Adipocyte (in vitro differentiated cells): ENCODE results near the gene SYT1.

Source experiments
- DNase-seq: peaks from one replicate; pipeline ENCODE4 v3.0.0-alpha.2; 2015; ENCODE audit warnings: low read depth
- H3K27me3 ChIP-seq: replicated peaks from 2 replicates; pipeline ENCODE4 v1.7.0; 2013; ENCODE audit warnings: mild to moderate bottlenecking, low read length, moderate library complexity; ENCODE audit not compliant: control insufficient read depth, insufficient read depth
- H3K36me3 ChIP-seq: 2 replicates; pipeline ENCODE4 v1.7.0; 2013; ENCODE audit warnings: low read length, mild to moderate bottlenecking, moderate library complexity; ENCODE audit not compliant: control insufficient read depth, insufficient read depth, severe bottlenecking
- H3K4me1 ChIP-seq: 2 replicates; pipeline ENCODE4 v1.7.0; 2013; ENCODE audit warnings: mild to moderate bottlenecking, low read length, moderate library complexity; ENCODE audit not compliant: control insufficient read depth, insufficient read depth
- H3K4me3 ChIP-seq: 2 replicates; pipeline ENCODE4 v1.7.0; 2013; ENCODE audit warnings: mild to moderate bottlenecking, low read length, moderate library complexity
- H3K9ac ChIP-seq: 2 replicates; pipeline ENCODE4 v1.7.0; 2013; ENCODE audit warnings: mild to moderate bottlenecking, low read length, moderate library complexity
- H3K9me3 ChIP-seq: 2 replicates; pipeline ENCODE4 v1.7.0; 2013; ENCODE audit warnings: mild to moderate bottlenecking, low read length, moderate library complexity; ENCODE audit not compliant: control insufficient read depth

Gene SYT1

DNA sequence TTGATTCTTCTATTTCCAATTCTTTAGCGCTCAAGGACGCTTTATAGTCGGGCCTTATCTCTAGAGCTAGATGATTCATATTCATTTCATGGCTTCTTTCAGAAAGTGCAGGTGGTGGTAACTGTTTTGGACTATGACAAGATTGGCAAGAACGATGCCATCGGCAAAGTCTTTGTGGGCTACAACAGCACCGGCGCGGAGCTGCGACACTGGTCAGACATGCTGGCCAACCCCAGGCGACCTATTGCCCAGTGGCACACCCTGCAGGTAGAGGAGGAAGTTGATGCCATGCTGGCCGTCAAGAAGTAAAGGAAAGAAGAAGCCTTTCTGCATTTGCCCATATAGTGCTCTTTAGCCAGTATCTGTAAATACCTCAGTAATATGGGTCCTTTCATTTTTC lies 584.2 kb downstream of the SYT1 start:
- Histone ChIP-seq H3K27me3 (no peaks in the 10 kb centered on the region), H3K9ac (no peak overlapping the region), H3K4me1 (peaks cover 21% of the 10 kb centered on the region), H3K9me3 (no peaks in the 10 kb centered on the region), H3K36me3 (no peaks in the 10 kb centered on the region), H3K4me3 (no peak overlapping the region)
- no peak for DNase-seq

DNA sequence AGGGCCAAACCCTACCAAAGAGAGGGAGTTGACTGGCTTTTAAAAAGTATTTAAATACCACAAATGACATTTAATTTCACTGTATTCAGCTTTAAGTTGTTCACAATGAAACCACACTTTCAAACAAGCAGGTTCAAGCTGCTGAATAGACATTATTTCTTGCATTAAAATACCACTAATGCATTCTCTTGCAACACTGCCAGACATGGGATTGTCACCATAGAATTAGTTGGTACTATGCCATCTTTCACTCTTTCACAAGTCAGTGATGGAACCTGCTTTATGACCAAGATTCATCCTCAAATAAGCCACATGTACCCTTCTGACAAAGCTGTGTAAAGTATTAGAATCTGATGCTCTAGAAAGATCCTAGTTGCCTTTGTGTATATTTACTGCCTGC lies 586.8 kb downstream of the SYT1 start:
- no peak overlapping the region for H3K9ac ChIP-seq
- H3K36me3 ChIP-seq, result no peaks in the 10 kb centered on the region
- peak overlapping the region; percentile 55 for H3K4me3 ChIP-seq
- H3K4me1 ChIP-seq, result peaks cover 40% of the 10 kb centered on the region
- no peaks in the 10 kb centered on the region for H3K27me3 ChIP-seq
- DNase-seq, result peak; percentile 43
- no peaks in the 10 kb centered on the region for H3K9me3 ChIP-seq

DNA sequence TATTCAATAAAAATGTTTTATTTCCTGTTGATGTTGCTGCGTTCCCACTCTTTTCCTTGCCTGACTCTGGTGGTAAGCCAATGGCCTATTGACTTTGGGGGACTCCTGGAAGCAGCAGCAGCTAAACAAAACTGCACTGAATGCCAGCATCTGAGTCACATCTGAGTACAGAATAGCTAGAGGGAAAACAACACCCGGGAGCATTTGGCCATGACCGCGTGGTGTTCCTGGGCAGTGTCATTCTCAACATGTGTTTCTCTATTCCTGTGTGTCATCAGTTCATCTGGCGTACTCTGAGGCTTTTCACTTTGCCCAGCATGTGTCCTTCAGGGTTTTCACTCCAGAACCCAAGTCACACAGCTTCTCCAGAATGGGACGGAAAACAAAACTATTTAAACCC lies 587.4 kb downstream of the SYT1 start:
- H3K9me3 ChIP-seq, result no peaks in the 10 kb centered on the region
- no peaks in the 10 kb centered on the region for H3K27me3 ChIP-seq
- DNase-seq, result peak; percentile 94
- peak overlapping the region; percentile 19 for H3K9ac ChIP-seq
- H3K36me3 ChIP-seq, result no peaks in the 10 kb centered on the region
- peak overlapping the region; percentile 55 for H3K4me3 ChIP-seq
- peaks cover 40% of the 10 kb centered on the region for H3K4me1 ChIP-seq

DNA sequence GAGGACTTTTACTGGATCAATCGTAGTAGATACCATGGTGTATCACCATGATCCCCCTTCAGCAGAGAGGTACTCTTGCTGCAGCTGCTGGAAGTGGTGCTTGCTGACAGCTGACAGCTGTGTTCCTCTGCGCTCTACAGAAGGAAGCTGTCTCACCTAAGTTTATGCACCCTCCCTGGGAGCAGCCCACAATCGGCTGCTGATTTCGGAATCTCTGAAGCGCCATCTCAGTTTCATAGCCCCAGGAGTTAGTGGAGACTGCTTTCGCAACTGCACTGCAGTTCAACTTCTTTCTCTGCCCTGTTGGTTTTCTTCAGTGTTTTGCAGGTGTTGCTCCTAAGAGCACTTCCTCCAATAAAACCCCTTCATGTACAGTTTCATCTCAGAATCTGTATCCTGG lies 588.3 kb downstream of the SYT1 start:
- Histone ChIP-seq H3K36me3 (no peaks in the 10 kb centered on the region), H3K27me3 (no peaks in the 10 kb centered on the region), H3K9me3 (no peaks in the 10 kb centered on the region), H3K4me1 (peaks cover 40% of the 10 kb centered on the region), H3K9ac (no peak overlapping the region), H3K4me3 (no peak overlapping the region)
- peak; percentile 44 for DNase-seq

DNA sequence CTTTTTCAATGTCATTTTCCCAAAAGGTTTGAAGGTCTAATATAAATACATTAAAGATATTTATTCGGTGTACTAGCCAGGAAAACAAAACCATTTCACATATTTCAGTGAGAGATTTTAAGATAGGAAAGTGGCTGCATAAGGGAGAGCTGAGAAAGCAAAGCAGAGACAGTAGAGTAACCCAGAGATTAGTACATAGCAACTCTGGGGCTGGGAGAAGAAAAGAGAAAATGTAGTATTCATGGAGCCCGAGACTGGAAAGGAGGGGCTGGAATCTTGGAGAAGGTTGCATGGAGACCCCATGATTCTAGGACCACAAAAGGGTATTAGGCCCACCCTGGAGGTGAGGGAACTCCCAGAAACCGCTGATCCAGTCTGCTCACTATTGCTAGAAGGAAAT lies 589.2 kb downstream of the SYT1 start:
- Histone ChIP-seq H3K9ac (peak overlapping the region; percentile 20), H3K4me3 (peak overlapping the region; percentile 64), H3K36me3 (no peaks in the 10 kb centered on the region), H3K27me3 (no peaks in the 10 kb centered on the region), H3K4me1 (peaks cover 40% of the 10 kb centered on the region), H3K9me3 (no peaks in the 10 kb centered on the region)
- peak; percentile 28 for DNase-seq

DNA sequence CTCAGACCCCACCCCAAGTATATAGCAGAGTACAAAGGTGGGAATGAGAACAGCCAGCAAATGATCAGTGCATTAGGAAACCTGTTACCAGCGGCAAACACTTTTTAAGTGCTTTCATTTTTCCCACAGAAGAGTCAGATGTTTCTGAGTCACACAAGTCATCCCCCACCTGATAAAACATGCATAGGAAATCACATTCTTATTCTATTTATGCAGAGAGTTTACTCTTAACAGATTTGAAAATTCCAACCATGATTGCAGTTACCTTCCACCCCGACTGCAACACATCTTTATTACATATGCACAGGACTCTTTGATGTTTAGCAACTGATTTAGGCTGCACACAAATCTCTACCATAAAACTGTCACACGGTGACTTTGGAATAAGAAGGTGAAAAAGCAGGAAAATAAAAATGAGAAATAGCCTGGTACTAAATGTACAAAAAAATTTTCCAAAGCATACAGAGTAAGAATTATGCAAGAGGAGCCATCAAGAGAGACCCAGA lies 589.8 kb downstream of the SYT1 start:
- DNase-seq, result peak; percentile 60
- Histone ChIP-seq H3K9me3 (no peaks in the 10 kb centered on the region), H3K27me3 (no peaks in the 10 kb centered on the region), H3K9ac (peak overlapping the region; percentile 44), H3K36me3 (no peaks in the 10 kb centered on the region), H3K4me1 (peaks cover 40% of the 10 kb centered on the region), H3K4me3 (peak overlapping the region; percentile 64)

DNA sequence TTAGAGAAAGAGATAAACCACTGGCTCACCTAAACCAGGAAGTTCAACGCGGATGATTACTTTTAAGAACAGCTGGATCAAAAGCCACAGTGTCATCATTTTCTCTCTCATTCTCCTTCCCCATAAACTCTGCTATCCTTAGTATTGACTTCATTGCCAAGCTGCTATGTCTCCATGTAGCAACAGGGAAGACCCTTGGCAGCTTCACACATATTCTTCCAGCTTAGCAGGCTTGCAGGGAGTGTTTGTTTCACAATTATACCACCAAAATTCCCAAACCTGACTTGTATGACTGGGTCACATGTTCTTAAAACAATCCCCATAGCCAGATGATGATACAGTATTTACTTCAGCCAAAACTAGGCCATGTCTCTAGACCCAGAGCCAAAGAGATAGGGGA lies 590.7 kb downstream of the SYT1 start:
- no peaks in the 10 kb centered on the region for H3K36me3 ChIP-seq
- H3K27me3 ChIP-seq, result no peaks in the 10 kb centered on the region
- H3K4me3 ChIP-seq, result peak overlapping the region; percentile 64
- no peaks in the 10 kb centered on the region for H3K9me3 ChIP-seq
- peaks cover 40% of the 10 kb centered on the region for H3K4me1 ChIP-seq
- H3K9ac ChIP-seq, result peak overlapping the region; percentile 44
- peak; percentile 8 for DNase-seq

DNA sequence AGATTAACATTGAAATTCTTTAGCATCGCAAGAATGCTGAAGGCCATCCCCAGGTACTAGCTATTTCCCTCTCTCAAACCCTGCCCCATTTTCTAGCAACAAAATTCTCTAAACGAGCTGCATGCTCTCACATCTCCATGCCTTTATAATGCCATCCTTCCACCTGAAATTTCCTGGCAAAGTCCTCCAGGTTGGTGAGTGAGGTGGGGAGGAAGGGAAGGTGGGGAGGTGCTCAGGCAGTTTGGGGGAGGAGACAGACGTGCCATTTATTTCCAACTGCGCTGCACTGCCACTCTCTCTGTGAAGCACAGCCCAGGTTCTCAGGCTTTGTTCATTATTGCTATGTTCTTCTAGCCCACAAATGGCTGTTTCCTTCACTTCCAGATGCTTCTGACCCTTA lies 617.7 kb downstream of the SYT1 start:
- Histone ChIP-seq H3K27me3 (no peaks in the 10 kb centered on the region), H3K4me3 (no peak overlapping the region), H3K9me3 (no peaks in the 10 kb centered on the region), H3K9ac (no peak overlapping the region), H3K4me1 (no peaks in the 10 kb centered on the region), H3K36me3 (no peaks in the 10 kb centered on the region)
- no peak for DNase-seq

DNA sequence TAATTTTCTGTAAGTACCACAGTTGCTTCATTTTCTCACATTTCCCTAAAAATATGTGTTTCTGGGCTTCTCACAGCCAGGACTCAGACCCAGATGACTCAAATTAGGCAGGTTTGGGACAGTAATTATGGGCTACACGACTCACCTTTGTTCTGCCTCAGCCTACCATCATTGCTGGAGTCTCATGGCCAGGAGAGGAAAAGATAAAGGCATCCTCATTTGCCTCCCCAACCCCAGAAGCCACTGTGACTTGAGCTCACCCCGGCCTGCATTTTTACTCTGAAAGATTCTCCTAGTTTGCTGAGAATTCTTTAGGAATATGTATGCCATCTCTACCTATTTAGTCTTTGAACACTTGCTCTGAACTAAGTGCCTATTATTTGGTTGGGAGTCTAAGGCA lies 618.3 kb downstream of the SYT1 start:
- Histone ChIP-seq H3K4me3 (no peak overlapping the region), H3K9ac (no peak overlapping the region), H3K36me3 (no peaks in the 10 kb centered on the region), H3K9me3 (no peaks in the 10 kb centered on the region), H3K4me1 (no peaks in the 10 kb centered on the region), H3K27me3 (no peaks in the 10 kb centered on the region)
- no peak for DNase-seq

DNA sequence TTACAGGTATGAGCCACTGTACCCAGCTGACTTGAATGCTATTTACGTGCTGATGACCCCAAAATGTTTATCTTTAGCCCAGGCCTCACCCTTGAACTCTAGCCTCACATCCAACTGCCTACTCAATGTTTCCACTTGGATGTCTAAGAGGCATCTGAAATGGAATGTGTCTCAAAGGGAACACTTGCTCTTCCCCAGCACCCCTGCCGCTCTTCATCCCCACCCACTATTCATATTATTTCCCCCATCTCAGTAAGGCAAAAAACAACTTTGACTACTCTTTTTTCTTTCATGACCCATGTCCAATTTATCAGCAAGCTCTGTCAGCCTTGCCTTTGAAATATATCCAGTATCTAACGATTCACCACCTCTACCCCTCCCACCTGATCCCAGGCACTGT lies 621.6 kb downstream of the SYT1 start:
- Histone ChIP-seq H3K4me1 (no peaks in the 10 kb centered on the region), H3K4me3 (no peak overlapping the region), H3K27me3 (no peaks in the 10 kb centered on the region), H3K9ac (no peak overlapping the region), H3K36me3 (no peaks in the 10 kb centered on the region), H3K9me3 (no peaks in the 10 kb centered on the region)
- no peak for DNase-seq

DNA sequence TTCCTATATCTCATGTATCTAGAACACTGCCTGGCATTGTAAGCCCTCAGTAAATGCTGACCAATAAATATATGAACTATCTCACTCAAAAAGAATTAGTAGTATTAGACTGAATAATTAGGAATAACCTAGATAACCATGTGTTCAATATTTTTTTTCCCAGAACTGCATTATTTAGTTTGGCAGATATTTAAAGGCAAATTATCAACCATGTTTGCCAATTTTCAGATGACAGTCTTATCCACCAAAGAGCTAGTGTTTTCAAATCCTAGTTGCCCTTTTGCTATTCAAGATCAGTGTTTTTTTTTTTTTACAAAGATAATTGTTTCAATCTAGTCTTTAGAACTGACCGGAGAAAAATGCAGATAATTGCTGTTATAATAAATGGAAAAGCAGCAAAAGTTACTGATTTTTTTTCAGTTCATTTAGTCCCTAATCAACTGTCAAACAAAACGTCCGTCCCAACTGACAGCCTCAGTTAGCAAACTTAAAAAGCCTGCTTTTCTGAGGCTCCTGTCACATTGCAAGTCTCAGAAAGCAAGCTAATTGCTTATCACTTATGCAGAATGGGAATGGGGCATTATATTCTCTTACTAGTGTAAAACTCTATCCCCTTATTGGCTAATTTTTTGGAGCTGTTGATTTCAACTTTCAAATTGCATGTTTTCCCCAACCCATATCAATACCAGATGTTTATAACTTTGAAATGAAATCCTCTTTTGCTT lies 623.0 kb downstream of the SYT1 start:
- Histone ChIP-seq H3K9me3 (no peaks in the 10 kb centered on the region), H3K4me1 (no peaks in the 10 kb centered on the region), H3K9ac (no peak overlapping the region), H3K27me3 (no peaks in the 10 kb centered on the region), H3K36me3 (no peaks in the 10 kb centered on the region), H3K4me3 (no peak overlapping the region)
- DNase-seq, result peak; percentile 14
